Liver (tissue), 9 donors: ENCODE data around the gene SLBP. TPM values are rescaled to one million over a fixed set of nuclear protein-coding genes. Genes with fewer than 3 reads are reported as not detected.

Experiments used
- DNase-seq: peaks from one replicate; pipeline ENCODE4 v3.0.0-alpha.2; 2017; ENCODE audit warnings: low spot score
- H3K27ac ChIP-seq, 2 donors: one replicate each; pipeline ENCODE4 v1.7.0; 2013; ENCODE audit warnings: inconsistent platforms in 2 of 2, low read length in 2 of 2, control low read depth in 1 of 2, low read depth in 1 of 2, mild to moderate bottlenecking in 1 of 2
- H3K27me3 ChIP-seq, 4 donors: one replicate each; pipeline versions ENCODE4 v1.6.1 to v1.7.0; 2013; ENCODE audit warnings: low read length in 3 of 4, inconsistent platforms in 1 of 4, mild to moderate bottlenecking in 1 of 4, moderate library complexity in 1 of 4; ENCODE audit not compliant: control insufficient read depth in 4 of 4, insufficient read depth in 4 of 4
- H3K36me3 ChIP-seq, 4 donors: one replicate each; pipeline versions ENCODE4 v1.6.1 to v1.7.0; 2013; ENCODE audit warnings: low read length in 3 of 4, mild to moderate bottlenecking in 3 of 4, low read depth in 1 of 4, moderate library complexity in 1 of 4; ENCODE audit not compliant: control insufficient read depth in 4 of 4, insufficient read depth in 3 of 4
- H3K4me1 ChIP-seq, 4 donors: one replicate each; pipeline versions ENCODE4 v1.6.1 to v1.7.0; 2013; ENCODE audit warnings: low read length in 3 of 4, mild to moderate bottlenecking in 3 of 4, moderate library complexity in 1 of 4; ENCODE audit not compliant: control insufficient read depth in 4 of 4, insufficient read depth in 4 of 4
- H3K4me3 ChIP-seq, 3 donors: one replicate each; pipeline versions ENCODE4 v1.6.1 to v1.7.0; 2013; ENCODE audit warnings: low read length in 3 of 3, control low read depth in 1 of 3, low read depth in 1 of 3, mild to moderate bottlenecking in 1 of 3
- H3K9ac ChIP-seq, 2 donors: one replicate each; pipeline ENCODE4 v1.7.0; 2013; ENCODE audit warnings: low read length in 2 of 2, mild to moderate bottlenecking in 2 of 2, moderate library complexity in 2 of 2, control low read depth in 1 of 2, low read depth in 1 of 2
- H3K9me3 ChIP-seq, 4 donors: one replicate each; pipeline versions ENCODE4 v1.6.1 to v1.7.0; 2013; ENCODE audit warnings: low read length in 3 of 4; ENCODE audit not compliant: control insufficient read depth in 4 of 4
- EGR1 ChIP-seq, 2 donors: IDR thresholded peaks; 2 replicates each; pipeline ENCODE4 v1.6.1; 2016 to 2018; ENCODE audit warnings: antibody characterized with exemption in 2 of 2, low read depth in 2 of 2
- FOXA1 ChIP-seq: IDR thresholded peaks from 2 replicates; pipeline ENCODE4 v1.6.1; 2016; ENCODE audit warnings: antibody characterized with exemption
- FOXA2 ChIP-seq: IDR thresholded peaks from 2 replicates; pipeline ENCODE4 v1.6.1; 2016; ENCODE audit warnings: antibody characterized with exemption
- GABPA ChIP-seq, 2 donors: IDR thresholded peaks in 1 of 2; conservative IDR thresholded peaks in 1 of 2; 2 replicates each; pipeline ENCODE4 v1.6.1; 2016; ENCODE audit warnings: antibody characterized with exemption in 2 of 2, mild to moderate bottlenecking in 1 of 2, moderate library complexity in 1 of 2
- HNF4A ChIP-seq, 2 donors: conservative IDR thresholded peaks; 2 replicates each; pipeline ENCODE4 v1.6.1; 2016; ENCODE audit warnings: antibody characterized with exemption in 2 of 2, mild to moderate bottlenecking in 2 of 2
- HNF4G ChIP-seq: IDR thresholded peaks from 2 replicates; pipeline ENCODE4 v1.6.1; 2016; ENCODE audit warnings: antibody characterized with exemption
- JUND ChIP-seq, 2 donors: IDR thresholded peaks; 2 replicates each; pipeline ENCODE4 v1.6.1; 2016; ENCODE audit warnings: antibody characterized with exemption in 2 of 2
- NR2F2 ChIP-seq: IDR thresholded peaks from 2 replicates; pipeline ENCODE4 v1.6.1; 2016; ENCODE audit warnings: antibody characterized with exemption
- RXRA ChIP-seq, 2 donors: IDR thresholded peaks; 2 replicates each; pipeline ENCODE4 v1.6.1; 2017 to 2018; ENCODE audit warnings: antibody characterized with exemption in 2 of 2, mild to moderate bottlenecking in 1 of 2
- SP1 ChIP-seq: IDR thresholded peaks from 2 replicates; pipeline ENCODE4 v1.6.1; 2018; ENCODE audit warnings: antibody characterized with exemption, mild to moderate bottlenecking
- YY1 ChIP-seq: IDR thresholded peaks from 2 replicates; pipeline ENCODE4 v1.6.1; 2016; ENCODE audit warnings: antibody characterized with exemption, mild to moderate bottlenecking
- WGBS: extraction: QIAGEN DNeasy Blood & Tissue Kit; methylation state at CpG from one replicate; pipeline ENCODE4 v1.1.7; 2013; 5-methylcytosine and 5-hydroxymethylcytosine counted together
- polyA plus RNA-seq, 2 donors: library from polyadenylated mRNA; stranded (reverse) in 1 of 2; unstranded in 1 of 2; fragments of 200-250 nt in 1 of 2; fragments of >200 nt in 1 of 2; fragmentation: Nextera tagmentation in 1 of 2; extraction: Ambion mirVana in 1 of 2; gene quantifications; one replicate each; pipeline versions ENCODE4 v1.2.1 to v1.2.3, GENCODE V29; 2013 to 2015
- total RNA-seq, 2 donors: library from RNA; depleted of rRNA; stranded (reverse); fragments of >200 nt; gene quantifications; one replicate each; pipeline ENCODE4 v1.2.3, GENCODE V29; 2014
- TF ChIP-seq, protein P1 (sequence below): IDR thresholded peaks from 2 replicates; pipeline ENCODE4 v1.6.1; 2016; ENCODE audit warnings: antibody characterized with exemption
- TF ChIP-seq, protein P2 (sequence below): IDR thresholded peaks from 2 replicates; pipeline ENCODE4 v1.6.1; 2016; ENCODE audit warnings: antibody characterized with exemption
- TF ChIP-seq, protein P3 (sequence below): IDR thresholded peaks from 2 replicates; pipeline ENCODE4 v1.6.1; 2016; ENCODE audit warnings: antibody characterized with exemption
- TF ChIP-seq, protein P4 (sequence below): IDR thresholded peaks from 2 replicates; pipeline ENCODE4 v1.6.1; 2016; ENCODE audit warnings: antibody characterized with exemption, mild to moderate bottlenecking
- donor health status: healthy.
- donor health status: healthy.
- donor health status: healthy.
- donor health status: healthy.
- donor health status: healthy.

The SLBP gene
- total and polyA plus RNA-seq, 4 donors, result 14.7 to 64.4 (median 17.4) TPM

DNA sequence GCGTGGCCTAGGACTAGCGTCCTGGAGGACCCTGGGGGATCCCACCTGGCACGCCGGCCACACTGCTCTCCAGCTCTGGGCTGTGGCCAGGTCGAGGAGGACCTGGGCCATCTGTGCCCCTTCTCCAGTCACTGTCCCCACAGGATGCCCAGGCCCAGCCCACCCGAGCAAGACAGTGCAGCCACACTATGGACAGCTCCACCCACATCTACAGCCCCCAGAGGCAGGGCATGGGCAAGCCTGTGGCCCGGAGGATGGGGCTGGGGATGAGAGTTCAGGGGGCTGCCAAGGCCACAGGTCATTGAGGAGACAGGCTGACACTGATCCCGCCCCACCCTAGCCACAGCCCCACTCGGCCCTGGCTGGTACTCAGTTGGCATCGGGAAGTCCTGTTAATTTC lies 58.3 kb downstream of the SLBP start:
- Histone ChIP-seq H3K4me3 (no peak overlapping the region), H3K27ac (no peak overlapping the region), H3K9ac (no peak overlapping the region), H3K36me3 (peaks cover 0 to 5% (median 0%) of the 10 kb centered on the region in 4 donors), H3K9me3 (no peaks in the 10 kb centered on the region), H3K4me1 (no peaks in the 10 kb centered on the region), H3K27me3 (no peaks in the 10 kb centered on the region)
- TF ChIP-seq JUND (IDR thresholded peaks at IDR 0.05), result no peak
- TF ChIP-seq, protein P1, sequence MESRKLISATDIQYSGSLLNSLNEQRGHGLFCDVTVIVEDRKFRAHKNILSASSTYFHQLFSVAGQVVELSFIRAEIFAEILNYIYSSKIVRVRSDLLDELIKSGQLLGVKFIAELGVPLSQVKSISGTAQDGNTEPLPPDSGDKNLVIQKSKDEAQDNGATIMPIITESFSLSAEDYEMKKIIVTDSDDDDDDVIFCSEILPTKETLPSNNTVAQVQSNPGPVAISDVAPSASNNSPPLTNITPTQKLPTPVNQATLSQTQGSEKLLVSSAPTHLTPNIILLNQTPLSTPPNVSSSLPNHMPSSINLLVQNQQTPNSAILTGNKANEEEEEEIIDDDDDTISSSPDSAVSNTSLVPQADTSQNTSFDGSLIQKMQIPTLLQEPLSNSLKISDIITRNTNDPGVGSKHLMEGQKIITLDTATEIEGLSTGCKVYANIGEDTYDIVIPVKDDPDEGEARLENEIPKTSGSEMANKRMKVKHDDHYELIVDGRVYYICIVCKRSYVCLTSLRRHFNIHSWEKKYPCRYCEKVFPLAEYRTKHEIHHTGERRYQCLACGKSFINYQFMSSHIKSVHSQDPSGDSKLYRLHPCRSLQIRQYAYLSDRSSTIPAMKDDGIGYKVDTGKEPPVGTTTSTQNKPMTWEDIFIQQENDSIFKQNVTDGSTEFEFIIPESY, result no peak
- TF ChIP-seq FOXA2, result no peak
- TF ChIP-seq, protein P2, sequence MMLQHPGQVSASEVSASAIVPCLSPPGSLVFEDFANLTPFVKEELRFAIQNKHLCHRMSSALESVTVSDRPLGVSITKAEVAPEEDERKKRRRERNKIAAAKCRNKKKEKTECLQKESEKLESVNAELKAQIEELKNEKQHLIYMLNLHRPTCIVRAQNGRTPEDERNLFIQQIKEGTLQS, result no peak
- no peak for TF ChIP-seq HNF4G
- TF ChIP-seq EGR1 (IDR thresholded peaks at IDR 0.05; ENCODE audit: low read depth in 2 of 2), result no peak
- no peak for TF ChIP-seq NR2F2
- no peak for TF ChIP-seq SP1
- TF ChIP-seq, protein P3, sequence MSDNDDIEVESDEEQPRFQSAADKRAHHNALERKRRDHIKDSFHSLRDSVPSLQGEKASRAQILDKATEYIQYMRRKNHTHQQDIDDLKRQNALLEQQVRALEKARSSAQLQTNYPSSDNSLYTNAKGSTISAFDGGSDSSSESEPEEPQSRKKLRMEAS, result no peak
- TF ChIP-seq FOXA1, result no peak
- TF ChIP-seq, protein P4, sequence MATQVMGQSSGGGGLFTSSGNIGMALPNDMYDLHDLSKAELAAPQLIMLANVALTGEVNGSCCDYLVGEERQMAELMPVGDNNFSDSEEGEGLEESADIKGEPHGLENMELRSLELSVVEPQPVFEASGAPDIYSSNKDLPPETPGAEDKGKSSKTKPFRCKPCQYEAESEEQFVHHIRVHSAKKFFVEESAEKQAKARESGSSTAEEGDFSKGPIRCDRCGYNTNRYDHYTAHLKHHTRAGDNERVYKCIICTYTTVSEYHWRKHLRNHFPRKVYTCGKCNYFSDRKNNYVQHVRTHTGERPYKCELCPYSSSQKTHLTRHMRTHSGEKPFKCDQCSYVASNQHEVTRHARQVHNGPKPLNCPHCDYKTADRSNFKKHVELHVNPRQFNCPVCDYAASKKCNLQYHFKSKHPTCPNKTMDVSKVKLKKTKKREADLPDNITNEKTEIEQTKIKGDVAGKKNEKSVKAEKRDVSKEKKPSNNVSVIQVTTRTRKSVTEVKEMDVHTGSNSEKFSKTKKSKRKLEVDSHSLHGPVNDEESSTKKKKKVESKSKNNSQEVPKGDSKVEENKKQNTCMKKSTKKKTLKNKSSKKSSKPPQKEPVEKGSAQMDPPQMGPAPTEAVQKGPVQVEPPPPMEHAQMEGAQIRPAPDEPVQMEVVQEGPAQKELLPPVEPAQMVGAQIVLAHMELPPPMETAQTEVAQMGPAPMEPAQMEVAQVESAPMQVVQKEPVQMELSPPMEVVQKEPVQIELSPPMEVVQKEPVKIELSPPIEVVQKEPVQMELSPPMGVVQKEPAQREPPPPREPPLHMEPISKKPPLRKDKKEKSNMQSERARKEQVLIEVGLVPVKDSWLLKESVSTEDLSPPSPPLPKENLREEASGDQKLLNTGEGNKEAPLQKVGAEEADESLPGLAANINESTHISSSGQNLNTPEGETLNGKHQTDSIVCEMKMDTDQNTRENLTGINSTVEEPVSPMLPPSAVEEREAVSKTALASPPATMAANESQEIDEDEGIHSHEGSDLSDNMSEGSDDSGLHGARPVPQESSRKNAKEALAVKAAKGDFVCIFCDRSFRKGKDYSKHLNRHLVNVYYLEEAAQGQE, result no peak
- TF ChIP-seq YY1, result no peak
- TF ChIP-seq HNF4A (conservative IDR thresholded peaks at IDR 0.05), result no peak
- no peak for TF ChIP-seq RXRA (IDR thresholded peaks at IDR 0.05)
- no peak for TF ChIP-seq GABPA (IDR thresholded peaks at IDR 0.05 in 1 of 2, conservative IDR thresholded peaks at IDR 0.05 in 1 of 2)
- 95% methylated on average over 10 of the region's 10 CpGs for WGBS
- DNase-seq, result no peak

DNA sequence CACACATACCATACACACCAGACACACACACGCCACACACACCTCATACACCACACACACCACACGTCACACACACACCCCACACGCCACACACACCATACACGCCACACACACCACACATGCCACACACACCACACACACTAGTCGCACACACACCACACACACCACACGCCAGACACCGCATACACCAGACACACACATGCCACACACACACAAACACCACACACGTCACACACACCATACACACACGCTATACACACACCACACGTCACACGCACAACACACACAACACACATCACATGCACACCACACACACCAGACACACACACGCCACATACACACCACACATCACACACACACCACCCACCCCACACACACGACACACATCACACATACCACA lies 60.0 kb downstream of the SLBP start:
- Histone ChIP-seq H3K9ac (no peak overlapping the region), H3K36me3 (peaks cover 0 to 5% (median 0%) of the 10 kb centered on the region in 4 donors), H3K27ac (no peak overlapping the region), H3K27me3 (no peaks in the 10 kb centered on the region), H3K9me3 (no peaks in the 10 kb centered on the region), H3K4me3 (no peak overlapping the region), H3K4me1 (no peaks in the 10 kb centered on the region)
- no peak for TF ChIP-seq FOXA2
- WGBS, result 98% methylated on average over 13 of the region's 13 CpGs
- DNase-seq, result no peak
